Ovary (tissue), 3 donors: ENCODE measurements around the gene TESK2.

Source experiments
- EP300 ChIP-seq: sonication (generic); formaldehyde crosslinking; IDR thresholded peaks from one replicate; pipeline ENCODE4 v1.6.1; 2017; ENCODE audit warnings: antibody characterized with exemption
- POLR2A ChIP-seq: fragments of 450-650 bp; IDR thresholded peaks from one replicate; pipeline ENCODE4 v1.6.1; 2017; ENCODE audit warnings: antibody characterized with exemption, mild to moderate bottlenecking, moderate library complexity
- TF ChIP-seq, protein P1 (sequence below), 3 donors: fragments of 450-650 bp in 2 of 3; fragments of 200-600 bp in 1 of 3; IDR thresholded peaks; one replicate each; pipeline versions ENCODE4 v1.5.1 to v1.8.0; 2016 to 2022; ENCODE audit warnings: antibody characterized with exemption in 3 of 3, mild to moderate bottlenecking in 1 of 3
- donor health status: DM: no; HTN: no; CAD: no.

DNA sequence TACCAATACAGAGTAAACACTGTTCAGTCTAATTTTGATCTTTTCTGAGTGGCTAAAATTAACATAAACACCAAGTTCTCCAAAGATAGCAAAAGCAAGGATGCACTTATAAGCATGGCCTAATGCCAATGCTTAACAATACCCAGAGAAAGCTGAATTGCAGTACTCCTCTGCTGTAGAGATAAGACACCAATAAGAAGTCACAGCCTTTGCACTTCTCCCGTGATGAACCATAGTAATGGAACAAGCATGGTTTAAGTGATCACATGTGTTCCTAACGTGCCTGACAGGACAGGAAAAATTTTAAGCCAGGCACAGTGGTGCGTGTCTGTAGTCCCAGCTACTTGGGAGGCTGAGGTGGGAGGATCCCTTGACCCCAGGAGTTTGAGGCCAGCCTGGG lies 25.1 kb upstream of the TESK2 start:
- TF ChIP-seq, protein P1, sequence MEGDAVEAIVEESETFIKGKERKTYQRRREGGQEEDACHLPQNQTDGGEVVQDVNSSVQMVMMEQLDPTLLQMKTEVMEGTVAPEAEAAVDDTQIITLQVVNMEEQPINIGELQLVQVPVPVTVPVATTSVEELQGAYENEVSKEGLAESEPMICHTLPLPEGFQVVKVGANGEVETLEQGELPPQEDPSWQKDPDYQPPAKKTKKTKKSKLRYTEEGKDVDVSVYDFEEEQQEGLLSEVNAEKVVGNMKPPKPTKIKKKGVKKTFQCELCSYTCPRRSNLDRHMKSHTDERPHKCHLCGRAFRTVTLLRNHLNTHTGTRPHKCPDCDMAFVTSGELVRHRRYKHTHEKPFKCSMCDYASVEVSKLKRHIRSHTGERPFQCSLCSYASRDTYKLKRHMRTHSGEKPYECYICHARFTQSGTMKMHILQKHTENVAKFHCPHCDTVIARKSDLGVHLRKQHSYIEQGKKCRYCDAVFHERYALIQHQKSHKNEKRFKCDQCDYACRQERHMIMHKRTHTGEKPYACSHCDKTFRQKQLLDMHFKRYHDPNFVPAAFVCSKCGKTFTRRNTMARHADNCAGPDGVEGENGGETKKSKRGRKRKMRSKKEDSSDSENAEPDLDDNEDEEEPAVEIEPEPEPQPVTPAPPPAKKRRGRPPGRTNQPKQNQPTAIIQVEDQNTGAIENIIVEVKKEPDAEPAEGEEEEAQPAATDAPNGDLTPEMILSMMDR (IDR thresholded peaks at IDR 0.05): no peak
- TF ChIP-seq POLR2A: no peak
- no peak for TF ChIP-seq EP300
